HepG2 (cell line): Measurements from ENCODE around the gene GGT1. TPM values are rescaled to one million over a fixed set of nuclear protein-coding genes. Genes with fewer than 3 reads are reported as not detected.
A peak's percentile ranks its signal among the peaks of the same experiment; 100 is the strongest.
"Not testable (repeated sequence)": the region's sequence is repeated elsewhere in the genome, so short reads cannot be mapped to it uniquely, and the experiment has no call there.

ENCODE experiments used
- CREM ChIP-seq, 2 experiments: sonication (generic) in 1 of 2; formaldehyde crosslinking in 1 of 2; IDR thresholded peaks; 2 replicates each; pipeline versions ENCODE4 v1.4.0 to v1.6.1; 2016 to 2020; ENCODE audit warnings: antibody characterized with exemption in 1 of 2, mild to moderate bottlenecking in 1 of 2, missing genetic modification reagents in 1 of 2
- DMAP1 ChIP-seq: IDR thresholded peaks from 2 replicates; pipeline ENCODE4 v1.6.1; 2016
- EP300 ChIP-seq, 3 experiments: sonication (generic) in 1 of 3; formaldehyde crosslinking in 1 of 3; IDR thresholded peaks; 2 replicates each; pipeline versions ENCODE4 v1.5.1 to v1.6.1; 2011 to 2020; ENCODE audit warnings: low read depth in 2 of 3, low read length in 2 of 3, borderline replicate concordance in 1 of 3, improper control_type of control experiment in 1 of 3, mild to moderate bottlenecking in 1 of 3, missing genetic modification reagents in 1 of 3, moderate library complexity in 1 of 3
- HNF4G ChIP-seq, 2 experiments: sonication (generic) in 1 of 2; formaldehyde crosslinking in 1 of 2; IDR thresholded peaks; 2 replicates each; pipeline versions ENCODE4 v1.4.0 to v1.6.1; 2011 to 2020; ENCODE audit warnings: borderline replicate concordance in 2 of 2, low read depth in 2 of 2, mild to moderate bottlenecking in 2 of 2, low read length in 1 of 2, missing genetic modification reagents in 1 of 2, moderate library complexity in 1 of 2
- MXI1 ChIP-seq: IDR thresholded peaks from 3 replicates; pipeline ENCODE4 v1.6.1; 2012; ENCODE audit warnings: low read depth, low read length, inconsistent platforms, borderline replicate concordance
- POLR2A ChIP-seq, 2 experiments: IDR thresholded peaks; 2 replicates each; pipeline ENCODE4 v1.6.1; 2011; ENCODE audit warnings: low read depth in 2 of 2, low read length in 2 of 2, mild to moderate bottlenecking in 1 of 2, moderate library complexity in 1 of 2; ENCODE audit not compliant: insufficient read depth in 1 of 2
- SIN3A ChIP-seq: IDR thresholded peaks from 2 replicates; pipeline ENCODE4 v1.6.1; 2011; ENCODE audit warnings: low read depth, mild to moderate bottlenecking, control low read depth, low read length, borderline replicate concordance
- YY1 ChIP-seq: IDR thresholded peaks from 2 replicates; pipeline ENCODE4 v1.6.1; 2011; ENCODE audit warnings: low read length, low read depth, moderate library complexity, mild to moderate bottlenecking; ENCODE audit not compliant: insufficient read depth, insufficient replicate concordance
- ZFX ChIP-seq: sonication (generic); formaldehyde crosslinking; IDR thresholded peaks from 2 replicates; pipeline ENCODE4 v1.4.0; 2020; ENCODE audit warnings: mild to moderate bottlenecking, low read depth, missing genetic modification reagents, moderate library complexity
- ZMAT3 ChIP-seq: sonication (generic); formaldehyde crosslinking; conservative IDR thresholded peaks from 2 replicates; pipeline ENCODE4 v1.7.0; 2021; ENCODE audit warnings: missing genetic modification reagents
- ZNF430 ChIP-seq: sonication (generic); formaldehyde crosslinking; IDR thresholded peaks from 2 replicates; pipeline ENCODE4 v1.9.0; 2021; ENCODE audit warnings: mild to moderate bottlenecking, missing genetic modification reagents
- ZNF501 ChIP-seq: sonication (generic); formaldehyde crosslinking; IDR thresholded peaks from 2 replicates; pipeline ENCODE4 v1.5.1; 2020; ENCODE audit warnings: mild to moderate bottlenecking, moderate library complexity, missing genetic modification reagents
- ZSCAN21 ChIP-seq: sonication (generic); formaldehyde crosslinking; IDR thresholded peaks from 2 replicates; pipeline ENCODE4 v1.8.0; 2022; ENCODE audit warnings: mild to moderate bottlenecking, missing genetic modification reagents, moderate library complexity, borderline replicate concordance
- polyA plus RNA-seq, 8 experiments: library from polyadenylated mRNA; depleted of rRNA in 3 of 8; stranded (reverse) in 7 of 8; unstranded in 1 of 8; fragments of >200 nt; fragmentation: Illumina TruSeq in 4 of 8; extraction: Trizol in 4 of 8; gene quantifications; 2 replicates each; pipeline versions ENCODE4 v1.2.1 to v1.2.3, GENCODE V29; 2011 to 2016; ENCODE audit warnings: low read depth in 4 of 8, missing spikeins in 1 of 8, mixed read lengths in 1 of 8; ENCODE audit not compliant: insufficient read depth in 1 of 8
- total RNA-seq, 5 experiments: library from RNA; depleted of rRNA; stranded (reverse); fragments of >200 nt; fragmentation: Illumina TruSeq; extraction: Trizol; gene quantifications; 2 replicates each; pipeline ENCODE4 v1.2.3, GENCODE V29; 2016; ENCODE audit warnings: low read depth in 1 of 5
- TF ChIP-seq, protein P1 (sequence below): sonication (generic); formaldehyde crosslinking; IDR thresholded peaks from 2 replicates; pipeline ENCODE4 v1.4.0; 2020; ENCODE audit warnings: missing genetic modification reagents, borderline replicate concordance
- TF ChIP-seq, protein P2 (sequence below): sonication (generic); formaldehyde crosslinking; conservative IDR thresholded peaks from 2 replicates; pipeline ENCODE4 v1.4.0; 2020; ENCODE audit warnings: missing genetic modification reagents
- TF ChIP-seq, protein P3 (sequence below): sonication (generic); formaldehyde crosslinking; IDR thresholded peaks from 2 replicates; pipeline ENCODE4 v1.9.0; 2022; ENCODE audit warnings: missing genetic modification reagents, mild to moderate bottlenecking, borderline replicate concordance
- TF ChIP-seq, protein P4 (sequence below): sonication (generic); formaldehyde crosslinking; IDR thresholded peaks from 2 replicates; pipeline ENCODE4 v1.4.0; 2020; ENCODE audit warnings: mild to moderate bottlenecking, missing genetic modification reagents

The GGT1 gene
- total and polyA plus RNA-seq, 2 of the 13 experiments (the other 11 are each of a cell fraction or from before 2014, with no cell fraction given): 29.9 to 103 TPM

DNA sequence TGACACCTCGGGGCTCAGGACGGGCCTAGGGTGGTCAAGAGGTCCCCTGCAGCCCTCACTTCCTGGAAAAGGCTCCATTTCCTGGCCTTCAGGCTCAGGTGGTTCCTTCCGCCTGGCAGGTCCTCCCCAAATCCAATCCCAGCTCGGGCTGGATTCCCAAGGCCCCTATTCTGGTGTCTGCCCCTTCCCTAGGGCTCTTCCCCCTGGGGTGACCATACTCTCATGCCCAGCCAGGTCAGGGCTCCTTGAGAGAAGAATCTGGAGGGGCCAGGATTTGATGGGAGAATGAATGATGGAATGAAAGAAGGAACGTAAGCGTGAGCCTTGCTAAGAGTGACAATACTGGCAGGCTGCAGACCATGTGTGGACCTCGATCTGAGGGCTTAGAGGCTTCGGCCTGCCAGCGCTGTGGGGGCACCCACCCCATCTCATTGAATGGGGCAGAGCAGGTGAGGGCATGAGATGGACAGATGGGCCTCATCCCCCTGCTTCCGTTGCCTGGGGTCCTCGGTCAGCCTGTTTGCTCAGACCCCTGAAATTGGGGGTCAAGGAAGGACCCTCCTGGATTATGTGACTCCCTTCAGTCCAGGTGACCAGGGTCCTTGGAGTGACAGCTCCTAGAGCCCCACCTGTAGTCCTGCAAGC lies 766 bp upstream of the GGT1 start (continued):
- TF ChIP-seq, protein P1, sequence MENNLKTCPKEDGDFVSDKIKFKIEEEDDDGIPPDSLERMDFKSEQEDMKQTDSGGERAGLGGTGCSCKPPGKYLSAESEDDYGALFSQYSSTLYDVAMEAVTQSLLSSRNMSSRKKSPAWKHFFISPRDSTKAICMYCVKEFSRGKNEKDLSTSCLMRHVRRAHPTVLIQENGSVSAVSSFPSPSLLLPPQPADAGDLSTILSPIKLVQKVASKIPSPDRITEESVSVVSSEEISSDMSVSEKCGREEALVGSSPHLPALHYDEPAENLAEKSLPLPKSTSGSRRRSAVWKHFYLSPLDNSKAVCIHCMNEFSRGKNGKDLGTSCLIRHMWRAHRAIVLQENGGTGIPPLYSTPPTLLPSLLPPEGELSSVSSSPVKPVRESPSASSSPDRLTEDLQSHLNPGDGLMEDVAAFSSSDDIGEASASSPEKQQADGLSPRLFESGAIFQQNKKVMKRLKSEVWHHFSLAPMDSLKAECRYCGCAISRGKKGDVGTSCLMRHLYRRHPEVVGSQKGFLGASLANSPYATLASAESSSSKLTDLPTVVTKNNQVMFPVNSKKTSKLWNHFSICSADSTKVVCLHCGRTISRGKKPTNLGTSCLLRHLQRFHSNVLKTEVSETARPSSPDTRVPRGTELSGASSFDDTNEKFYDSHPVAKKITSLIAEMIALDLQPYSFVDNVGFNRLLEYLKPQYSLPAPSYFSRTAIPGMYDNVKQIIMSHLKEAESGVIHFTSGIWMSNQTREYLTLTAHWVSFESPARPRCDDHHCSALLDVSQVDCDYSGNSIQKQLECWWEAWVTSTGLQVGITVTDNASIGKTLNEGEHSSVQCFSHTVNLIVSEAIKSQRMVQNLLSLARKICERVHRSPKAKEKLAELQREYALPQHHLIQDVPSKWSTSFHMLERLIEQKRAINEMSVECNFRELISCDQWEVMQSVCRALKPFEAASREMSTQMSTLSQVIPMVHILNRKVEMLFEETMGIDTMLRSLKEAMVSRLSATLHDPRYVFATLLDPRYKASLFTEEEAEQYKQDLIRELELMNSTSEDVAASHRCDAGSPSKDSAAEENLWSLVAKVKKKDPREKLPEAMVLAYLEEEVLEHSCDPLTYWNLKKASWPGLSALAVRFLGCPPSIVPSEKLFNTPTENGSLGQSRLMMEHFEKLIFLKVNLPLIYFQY (CRISPR knock-in tag): peak; percentile 2; the same call in 1 of the 2 replicates
- TF ChIP-seq ZNF501 (CRISPR knock-in tag) (peak; percentile 56; the same call in 1 of the 2 replicates), ZNF430 (CRISPR knock-in tag) (peak; percentile 77; the same call in 1 of the 2 replicates), DMAP1 (CRISPR knock-in tag) (0 out of 2 replicates have a peak, but pooled peaks have one; percentile 8), CREM (IDR thresholded peaks at IDR 0.05) (0 out of 2 replicates have a peak, but pooled peaks have one; percentile 0), MXI1 (0 out of 3 replicates have a peak, but pooled peaks have one; percentile 6), EP300 (IDR thresholded peaks at IDR 0.05; ENCODE audit: low read depth in 2 of 2, low read length in 2 of 2) (peak in 1 of 2 experiments; percentile 42; a peak in 1 of 4 replicates), YY1 (peak; percentile 13), ZMAT3 (CRISPR knock-in tag) (0 out of 2 replicates have a peak, but pooled peaks have one; percentile 51), POLR2A (IDR thresholded peaks at IDR 0.05; ENCODE audit: insufficient read depth in 1 of 2, low read depth in 2 of 2, low read length in 2 of 2) (peak in 1 of 2 experiments; percentile 10; a peak in 1 of 4 replicates), HNF4G (CRISPR knock-in tag; IDR thresholded peaks at IDR 0.05; ENCODE audit: borderline replicate concordance, low read depth) (peak; percentile 45; the same call in 1 of the 2 replicates), SIN3A (0 out of 2 replicates have a peak, but pooled peaks have one; percentile 9), ZFX (peak; percentile 52), ZSCAN21 (CRISPR knock-in tag) (0 out of 2 replicates have a peak, but pooled peaks have one; percentile 3)
- not testable (repeated sequence) for TF ChIP-seq CREM (CRISPR knock-in tag; IDR thresholded peaks at IDR 0.05); EP300 (CRISPR knock-in tag; IDR thresholded peaks at IDR 0.05; ENCODE audit: borderline replicate concordance); HNF4G (IDR thresholded peaks at IDR 0.05; ENCODE audit: borderline replicate concordance, low read depth, low read length)
- TF ChIP-seq, protein P2, sequence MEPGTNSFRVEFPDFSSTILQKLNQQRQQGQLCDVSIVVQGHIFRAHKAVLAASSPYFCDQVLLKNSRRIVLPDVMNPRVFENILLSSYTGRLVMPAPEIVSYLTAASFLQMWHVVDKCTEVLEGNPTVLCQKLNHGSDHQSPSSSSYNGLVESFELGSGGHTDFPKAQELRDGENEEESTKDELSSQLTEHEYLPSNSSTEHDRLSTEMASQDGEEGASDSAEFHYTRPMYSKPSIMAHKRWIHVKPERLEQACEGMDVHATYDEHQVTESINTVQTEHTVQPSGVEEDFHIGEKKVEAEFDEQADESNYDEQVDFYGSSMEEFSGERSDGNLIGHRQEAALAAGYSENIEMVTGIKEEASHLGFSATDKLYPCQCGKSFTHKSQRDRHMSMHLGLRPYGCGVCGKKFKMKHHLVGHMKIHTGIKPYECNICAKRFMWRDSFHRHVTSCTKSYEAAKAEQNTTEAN: 0 out of 2 replicates have a peak, but pooled peaks have one; percentile 26
- TF ChIP-seq, protein P3, sequence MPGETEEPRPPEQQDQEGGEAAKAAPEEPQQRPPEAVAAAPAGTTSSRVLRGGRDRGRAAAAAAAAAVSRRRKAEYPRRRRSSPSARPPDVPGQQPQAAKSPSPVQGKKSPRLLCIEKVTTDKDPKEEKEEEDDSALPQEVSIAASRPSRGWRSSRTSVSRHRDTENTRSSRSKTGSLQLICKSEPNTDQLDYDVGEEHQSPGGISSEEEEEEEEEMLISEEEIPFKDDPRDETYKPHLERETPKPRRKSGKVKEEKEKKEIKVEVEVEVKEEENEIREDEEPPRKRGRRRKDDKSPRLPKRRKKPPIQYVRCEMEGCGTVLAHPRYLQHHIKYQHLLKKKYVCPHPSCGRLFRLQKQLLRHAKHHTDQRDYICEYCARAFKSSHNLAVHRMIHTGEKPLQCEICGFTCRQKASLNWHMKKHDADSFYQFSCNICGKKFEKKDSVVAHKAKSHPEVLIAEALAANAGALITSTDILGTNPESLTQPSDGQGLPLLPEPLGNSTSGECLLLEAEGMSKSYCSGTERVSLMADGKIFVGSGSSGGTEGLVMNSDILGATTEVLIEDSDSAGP (CRISPR knock-in tag): peak; percentile 19; the same call in 1 of the 2 replicates
- TF ChIP-seq, protein P4, sequence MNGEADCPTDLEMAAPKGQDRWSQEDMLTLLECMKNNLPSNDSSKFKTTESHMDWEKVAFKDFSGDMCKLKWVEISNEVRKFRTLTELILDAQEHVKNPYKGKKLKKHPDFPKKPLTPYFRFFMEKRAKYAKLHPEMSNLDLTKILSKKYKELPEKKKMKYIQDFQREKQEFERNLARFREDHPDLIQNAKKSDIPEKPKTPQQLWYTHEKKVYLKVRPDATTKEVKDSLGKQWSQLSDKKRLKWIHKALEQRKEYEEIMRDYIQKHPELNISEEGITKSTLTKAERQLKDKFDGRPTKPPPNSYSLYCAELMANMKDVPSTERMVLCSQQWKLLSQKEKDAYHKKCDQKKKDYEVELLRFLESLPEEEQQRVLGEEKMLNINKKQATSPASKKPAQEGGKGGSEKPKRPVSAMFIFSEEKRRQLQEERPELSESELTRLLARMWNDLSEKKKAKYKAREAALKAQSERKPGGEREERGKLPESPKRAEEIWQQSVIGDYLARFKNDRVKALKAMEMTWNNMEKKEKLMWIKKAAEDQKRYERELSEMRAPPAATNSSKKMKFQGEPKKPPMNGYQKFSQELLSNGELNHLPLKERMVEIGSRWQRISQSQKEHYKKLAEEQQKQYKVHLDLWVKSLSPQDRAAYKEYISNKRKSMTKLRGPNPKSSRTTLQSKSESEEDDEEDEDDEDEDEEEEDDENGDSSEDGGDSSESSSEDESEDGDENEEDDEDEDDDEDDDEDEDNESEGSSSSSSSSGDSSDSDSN: 0 out of 2 replicates have a peak, but pooled peaks have one; percentile 25
